Mesodermal cell (in vitro differentiated cells): ENCODE data around the gene TMEM203.

Experiments used
- H3K27ac ChIP-seq: 2 replicates; pipeline ENCODE4 v1.7.0; 2013; ENCODE audit warnings: mild to moderate bottlenecking, low read depth, low read length, moderate library complexity; ENCODE audit not compliant: severe bottlenecking
- H3K36me3 ChIP-seq: 2 replicates; pipeline ENCODE4 v1.7.1; 2013; ENCODE audit warnings: mild to moderate bottlenecking, low read length, moderate library complexity; ENCODE audit not compliant: control insufficient read depth, insufficient read depth
- H3K4me1 ChIP-seq: one replicate; pipeline ENCODE4 v1.7.1; 2013; ENCODE audit warnings: mild to moderate bottlenecking, low read length; ENCODE audit not compliant: insufficient read depth, control insufficient read depth, poor library complexity, severe bottlenecking
- H3K4me3 ChIP-seq: 2 replicates; pipeline ENCODE4 v1.7.0; 2013; ENCODE audit warnings: low read length, control low read depth, mild to moderate bottlenecking; ENCODE audit not compliant: insufficient read depth, poor library complexity, severe bottlenecking; ENCODE audit errors: extremely low read depth
- H3K9me3 ChIP-seq: 2 replicates; pipeline ENCODE4 v1.7.1; 2013; ENCODE audit warnings: mild to moderate bottlenecking, low read length, moderate library complexity; ENCODE audit not compliant: control insufficient read depth
- WGBS, 2 experiments: methylation state at CpG; one replicate each; pipeline ENCODE4 v1.1.5; 2013; ENCODE audit warnings: missing lambda C conversion rate in 2 of 2; ENCODE audit not compliant: insufficient coverage in 2 of 2; 5-methylcytosine and 5-hydroxymethylcytosine counted together

Gene TMEM203

GRCh38 chr9:137195525-137196220, 9.8 kb downstream of the TMEM203 start:
- WGBS, 2 experiments: 93 to 97% methylated on average over 20 to 21 of the region's 21 CpGs
- Histone ChIP-seq H3K27ac (no peak overlapping the region), H3K4me3 (no peak overlapping the region), H3K9me3 (no peaks in the 10 kb centered on the region), H3K4me1 (peaks cover 8% of the 10 kb centered on the region), H3K36me3 (peaks cover 13% of the 10 kb centered on the region)

GRCh38 chr9:137194909-137195308, 10.5 kb downstream of the TMEM203 start:
- no peaks in the 10 kb centered on the region for H3K9me3 ChIP-seq
- H3K4me3 ChIP-seq: no peak overlapping the region
- WGBS, 2 experiments: 80 to 96% methylated on average over 6 to 7 of the region's 10 CpGs
- no peak overlapping the region for H3K27ac ChIP-seq
- H3K4me1 ChIP-seq: peaks cover 14% of the 10 kb centered on the region
- peaks cover 19% of the 10 kb centered on the region for H3K36me3 ChIP-seq

GRCh38 chr9:137194388-137194787, 11.1 kb downstream of the TMEM203 start:
- Histone ChIP-seq H3K27ac (no peak overlapping the region), H3K4me3 (no peak overlapping the region), H3K9me3 (no peaks in the 10 kb centered on the region), H3K36me3 (peaks cover 20% of the 10 kb centered on the region), H3K4me1 (peaks cover 19% of the 10 kb centered on the region)
- WGBS, 2 experiments: 85 to 87% methylated on average over 13 to 16 of the region's 16 CpGs

GRCh38 chr9:137193771-137194170, 11.7 kb downstream of the TMEM203 start:
- Histone ChIP-seq H3K4me3 (no peak overlapping the region), H3K36me3 (peaks cover 20% of the 10 kb centered on the region), H3K4me1 (peaks cover 14% of the 10 kb centered on the region), H3K27ac (no peak overlapping the region), H3K9me3 (no peaks in the 10 kb centered on the region)
- 97 to 98% methylated on average over 8 to 9 of the region's 14 CpGs for WGBS, 2 experiments

GRCh38 chr9:137192859-137193258, 12.6 kb downstream of the TMEM203 start:
- Histone ChIP-seq H3K4me1 (peaks cover 12% of the 10 kb centered on the region), H3K27ac (no peak overlapping the region), H3K4me3 (no peak overlapping the region), H3K36me3 (peaks cover 20% of the 10 kb centered on the region), H3K9me3 (no peaks in the 10 kb centered on the region)
- WGBS, 2 experiments: 90 to 92% methylated on average over 2 of the region's 2 CpGs

GRCh38 chr9:137192448-137192780, 13.0 kb downstream of the TMEM203 start:
- Histone ChIP-seq H3K9me3 (no peaks in the 10 kb centered on the region), H3K4me3 (no peak overlapping the region), H3K4me1 (peaks cover 16% of the 10 kb centered on the region), H3K27ac (no peak overlapping the region), H3K36me3 (peaks cover 20% of the 10 kb centered on the region)
- WGBS, 2 experiments: 91 to 100% methylated on average over 4 to 9 of the region's 10 CpGs

GRCh38 chr9:137191691-137192447, 13.6 kb downstream of the TMEM203 start:
- peaks cover 21% of the 10 kb centered on the region for H3K4me1 ChIP-seq
- H3K4me3 ChIP-seq: no peak overlapping the region
- H3K9me3 ChIP-seq: no peaks in the 10 kb centered on the region
- H3K27ac ChIP-seq: no peak overlapping the region
- H3K36me3 ChIP-seq: peaks cover 26% of the 10 kb centered on the region
- 94 to 95% methylated on average over 10 to 17 of the region's 22 CpGs for WGBS, 2 experiments

- no peaks in the 10 kb centered on the region for H3K9me3 ChIP-seq
- no peak overlapping the region for H3K4me3 ChIP-seq
- H3K27ac ChIP-seq: no peak overlapping the region
- H3K36me3 ChIP-seq: peaks cover 31% of the 10 kb centered on the region
- peaks cover 21% of the 10 kb centered on the region for H3K4me1 ChIP-seq
- 100% methylated on average over 1 to 3 of the region's 3 CpGs for WGBS, 2 experiments
Observed at GRCh38 chr9:137191245-137191644, 14.2 kb downstream of the TMEM203 start.

GRCh38 chr9:137190315-137190856, 15.1 kb downstream of the TMEM203 start:
- Histone ChIP-seq H3K4me3 (no peak overlapping the region), H3K36me3 (peaks cover 39% of the 10 kb centered on the region), H3K9me3 (no peaks in the 10 kb centered on the region), H3K4me1 (peaks cover 21% of the 10 kb centered on the region), H3K27ac (no peak overlapping the region)
- WGBS, 2 experiments: 91 to 100% methylated on average over 2 to 7 of the region's 9 CpGs

GRCh38 chr9:137189297-137190295, 15.9 kb downstream of the TMEM203 start:
- Histone ChIP-seq H3K36me3 (peaks cover 39% of the 10 kb centered on the region), H3K4me1 (peaks cover 21% of the 10 kb centered on the region), H3K4me3 (peak overlapping the region; percentile 91), H3K27ac (peak overlapping the region; percentile 94), H3K9me3 (no peaks in the 10 kb centered on the region)
- WGBS, 2 experiments: 54 to 56% methylated on average over 18 to 21 of the region's 23 CpGs
